SH-SY5Y (cell line): ENCODE measurements around the gene TMEM63B.

Source experiments
- GATA2 ChIP-seq: IDR thresholded peaks from 2 replicates; pipeline ENCODE4 v1.6.1; 2011; ENCODE audit warnings: mild to moderate bottlenecking, low read depth, low read length
- GATA3 ChIP-seq: IDR thresholded peaks from 2 replicates; pipeline ENCODE4 v1.6.1; 2011; ENCODE audit warnings: low read depth, mild to moderate bottlenecking, low read length, moderate library complexity

GRCh38 chr6:44101832-44102231 is 25.5 kb upstream of the TMEM63B start:
- TF ChIP-seq GATA2 = no peak
- no peak for TF ChIP-seq GATA3
